OCI-LY1 (cell line): ENCODE results near the gene CCR5AS.

ENCODE experiments used
- CTCF ChIP-seq: fragments of 200-600 bp; sonication (generic), shearing (Covaris generic); IDR thresholded peaks from 2 replicates; pipeline ENCODE4 v1.5.1; 2017; ENCODE audit warnings: mild to moderate bottlenecking, antibody characterized with exemption, low read length, moderate library complexity, mixed read lengths
- EZH2 ChIP-seq: fragments of 200-600 bp; sonication (generic), shearing (Covaris generic); IDR thresholded peaks from 2 replicates; pipeline ENCODE4 v1.8.0; 2017; ENCODE audit warnings: borderline replicate concordance, mixed run types, mild to moderate bottlenecking, antibody characterized with exemption, low read length, moderate library complexity, mixed read lengths

GRCh38 chr3:46321461-46322104 is 85.3 kb downstream of the CCR5AS start:
- TF ChIP-seq CTCF (no peak), EZH2 (no peak)
